Natural killer cell (primary cell): ENCODE measurements around the gene NAV2. TPM values are rescaled to one million over a fixed set of nuclear protein-coding genes. Genes with fewer than 3 reads are reported as not detected.

ENCODE experiments used
- ATAC-seq, 3 donors: fragments of 150-1000 bp in 2 of 3; fragments of 200-7000 bp in 1 of 3; cut with Tn5 transposase; 1 replicate in 1 of 3; 2 replicates in 2 of 3; pipeline ENCODE4 v1.10.0; 2021; ENCODE audit warnings: mild to moderate bottlenecking in 2 of 3, moderate library complexity in 2 of 3
- DNase-seq, 2 donors: peaks; one replicate each; pipeline versions ENCODE4 v3.0.0 to v3.0.0-alpha.2; 2013 to 2021; ENCODE audit warnings: mixed read lengths in 1 of 2
- H3K27ac ChIP-seq: one replicate; pipeline ENCODE4 v1.5.1; 2013; ENCODE audit warnings: mild to moderate bottlenecking, low read length
- H3K27me3 ChIP-seq: one replicate; pipeline ENCODE4 v1.6.1; 2013; ENCODE audit warnings: low read length; ENCODE audit not compliant: control insufficient read depth, insufficient read depth
- H3K36me3 ChIP-seq: one replicate; pipeline ENCODE4 v1.6.1; 2013; ENCODE audit warnings: low read length; ENCODE audit not compliant: control insufficient read depth, insufficient read depth
- H3K4me1 ChIP-seq: one replicate; pipeline ENCODE4 v1.6.1; 2013; ENCODE audit warnings: low read length; ENCODE audit not compliant: control insufficient read depth, insufficient read depth
- H3K4me3 ChIP-seq: one replicate; pipeline ENCODE4 v1.5.1; 2013; ENCODE audit warnings: low read length
- H3K9me3 ChIP-seq: one replicate; pipeline ENCODE4 v1.6.1; 2013; ENCODE audit warnings: low read length; ENCODE audit not compliant: control insufficient read depth, insufficient read depth
- H3K27ac Mint-ChIP-seq, 2 donors: one replicate each; pipeline ENCODE4 v1.8.0; 2022; ENCODE audit warnings: mild to moderate bottlenecking in 2 of 2, mixed read lengths in 2 of 2, moderate library complexity in 1 of 2
- H3K27me3 Mint-ChIP-seq, 2 donors: one replicate each; pipeline ENCODE4 v1.8.0; 2022; ENCODE audit warnings: low read depth in 2 of 2, mixed read lengths in 2 of 2
- H3K36me3 Mint-ChIP-seq: one replicate; pipeline ENCODE4 v1.8.0; 2022; ENCODE audit warnings: mixed read lengths
- H3K4me1 Mint-ChIP-seq, 2 donors: one replicate each; pipeline ENCODE4 v1.8.0; 2022; ENCODE audit warnings: mixed read lengths in 2 of 2
- H3K4me3 Mint-ChIP-seq: one replicate; pipeline ENCODE4 v1.8.0; 2022; ENCODE audit warnings: mild to moderate bottlenecking, moderate library complexity, mixed read lengths
- H3K9me3 Mint-ChIP-seq, 2 donors: one replicate each; pipeline ENCODE4 v1.8.0; 2022; ENCODE audit warnings: mixed read lengths in 2 of 2
- WGBS: methylation state at CpG from one replicate; pipeline ENCODE4 v1.1.7; 2013; ENCODE audit warnings: missing lambda C conversion rate; ENCODE audit not compliant: insufficient coverage; 5-methylcytosine and 5-hydroxymethylcytosine counted together
- intact Hi-C: fragments of 100-400 bp; cut with micrococcal nuclease; formaldehyde crosslinking; loops from one replicate; pipeline ENCODE4 v1.14.2; 2022
- total RNA-seq, 4 donors: library from RNA; stranded (reverse); fragments of 120-200 nt in 1 of 4; gene quantifications; one replicate each; pipeline versions ENCODE4 v1.2.3 to v1.2.4, GENCODE V29; 2013 to 2022
- TF ChIP-seq, protein P1 (sequence below): fragments of 200-600 bp; IDR thresholded peaks from one replicate; pipeline ENCODE4 v1.8.0; 2022; ENCODE audit warnings: antibody characterized with exemption

Gene NAV2
- total RNA-seq, 3 donors from 2014 or later (not counting 1 experiment from before 2014, with no cell fraction given) = 0.14 to 1.6 (median 0.43) TPM

GRCh38 chr11:20017320-20017719, 304.7 kb downstream of the NAV2 start:
- TF ChIP-seq, protein P1, sequence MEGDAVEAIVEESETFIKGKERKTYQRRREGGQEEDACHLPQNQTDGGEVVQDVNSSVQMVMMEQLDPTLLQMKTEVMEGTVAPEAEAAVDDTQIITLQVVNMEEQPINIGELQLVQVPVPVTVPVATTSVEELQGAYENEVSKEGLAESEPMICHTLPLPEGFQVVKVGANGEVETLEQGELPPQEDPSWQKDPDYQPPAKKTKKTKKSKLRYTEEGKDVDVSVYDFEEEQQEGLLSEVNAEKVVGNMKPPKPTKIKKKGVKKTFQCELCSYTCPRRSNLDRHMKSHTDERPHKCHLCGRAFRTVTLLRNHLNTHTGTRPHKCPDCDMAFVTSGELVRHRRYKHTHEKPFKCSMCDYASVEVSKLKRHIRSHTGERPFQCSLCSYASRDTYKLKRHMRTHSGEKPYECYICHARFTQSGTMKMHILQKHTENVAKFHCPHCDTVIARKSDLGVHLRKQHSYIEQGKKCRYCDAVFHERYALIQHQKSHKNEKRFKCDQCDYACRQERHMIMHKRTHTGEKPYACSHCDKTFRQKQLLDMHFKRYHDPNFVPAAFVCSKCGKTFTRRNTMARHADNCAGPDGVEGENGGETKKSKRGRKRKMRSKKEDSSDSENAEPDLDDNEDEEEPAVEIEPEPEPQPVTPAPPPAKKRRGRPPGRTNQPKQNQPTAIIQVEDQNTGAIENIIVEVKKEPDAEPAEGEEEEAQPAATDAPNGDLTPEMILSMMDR = no peak
- no peak for DNase-seq
- H3K4me1 Mint-ChIP-seq = peaks cover 8 to 9% of the 10 kb centered on the region in 2 donors
- no peaks in the 10 kb centered on the region for H3K9me3 Mint-ChIP-seq
- intact Hi-C loops = no loop called here
- H3K27ac ChIP-seq = no peak overlapping the region
- 79% methylated on average over 4 of the region's 4 CpGs for WGBS
- no peak overlapping the region for H3K4me3 Mint-ChIP-seq
- peaks cover 10 to 21% of the 10 kb centered on the region in 2 donors for H3K27me3 Mint-ChIP-seq
- H3K9me3 ChIP-seq = no peaks in the 10 kb centered on the region
- peaks cover 5% of the 10 kb centered on the region for H3K4me1 ChIP-seq
- H3K27ac Mint-ChIP-seq = no peak overlapping the region
- H3K36me3 Mint-ChIP-seq = no peaks in the 10 kb centered on the region
- no peaks in the 10 kb centered on the region for H3K36me3 ChIP-seq
- H3K27me3 ChIP-seq = no peaks in the 10 kb centered on the region
- no peak overlapping the region for H3K4me3 ChIP-seq
- no peak for ATAC-seq

- no peaks in the 10 kb centered on the region for H3K9me3 Mint-ChIP-seq
- H3K4me1 Mint-ChIP-seq = no peaks in the 10 kb centered on the region
- intact Hi-C loops = no loop called here
- DNase-seq (no peak), ATAC-seq (no peak)
- H3K36me3 Mint-ChIP-seq = no peaks in the 10 kb centered on the region
- WGBS = 90% methylated on average over 3 of the region's 3 CpGs
- no peak overlapping the region for H3K4me3 ChIP-seq
- H3K9me3 ChIP-seq = no peaks in the 10 kb centered on the region
- no peaks in the 10 kb centered on the region for H3K4me1 ChIP-seq
- no peaks in the 10 kb centered on the region for H3K27me3 ChIP-seq
- TF ChIP-seq, protein P1 = no peak
- H3K36me3 ChIP-seq = no peaks in the 10 kb centered on the region
- peaks cover 6 to 7% of the 10 kb centered on the region in 2 donors for H3K27me3 Mint-ChIP-seq
- H3K4me3 Mint-ChIP-seq = no peak overlapping the region
- H3K27ac Mint-ChIP-seq = no peak overlapping the region
- no peak overlapping the region for H3K27ac ChIP-seq
These were observed 307.6 kb downstream of the NAV2 start for GRCh38 chr11:20020198-20020597.

GRCh38 chr11:20020716-20021115, 308.1 kb downstream of the NAV2 start:
- H3K4me1 Mint-ChIP-seq = no peaks in the 10 kb centered on the region
- Histone ChIP-seq H3K4me1 (no peaks in the 10 kb centered on the region), H3K27ac (no peak overlapping the region), H3K4me3 (no peak overlapping the region), H3K36me3 (no peaks in the 10 kb centered on the region), H3K27me3 (no peaks in the 10 kb centered on the region), H3K9me3 (no peaks in the 10 kb centered on the region)
- no peak overlapping the region for H3K27ac Mint-ChIP-seq
- DNase-seq (no peak), ATAC-seq (no peak)
- TF ChIP-seq, protein P1 = no peak
- H3K36me3 Mint-ChIP-seq = no peaks in the 10 kb centered on the region
- peaks cover 2 to 6% of the 10 kb centered on the region in 2 donors for H3K27me3 Mint-ChIP-seq
- intact Hi-C loops = no loop called here
- H3K9me3 Mint-ChIP-seq = no peaks in the 10 kb centered on the region
- H3K4me3 Mint-ChIP-seq = no peak overlapping the region
- 90% methylated on average over 4 of the region's 4 CpGs for WGBS

- ATAC-seq (no peak), DNase-seq (no peak)
- no peak overlapping the region for H3K4me3 Mint-ChIP-seq
- H3K4me1 ChIP-seq = no peaks in the 10 kb centered on the region
- H3K27ac Mint-ChIP-seq = no peak overlapping the region
- H3K9me3 Mint-ChIP-seq = no peaks in the 10 kb centered on the region
- no peaks in the 10 kb centered on the region for H3K27me3 ChIP-seq
- no peak overlapping the region for H3K4me3 ChIP-seq
- H3K27me3 Mint-ChIP-seq = peaks cover 0 to 6% of the 10 kb centered on the region in 2 donors
- TF ChIP-seq, protein P1 = no peak
- H3K36me3 ChIP-seq = no peaks in the 10 kb centered on the region
- intact Hi-C loops = no loop called here
- 100% methylated on average over 2 of the region's 4 CpGs for WGBS
- H3K4me1 Mint-ChIP-seq = no peaks in the 10 kb centered on the region
- no peak overlapping the region for H3K27ac ChIP-seq
- no peaks in the 10 kb centered on the region for H3K9me3 ChIP-seq
- H3K36me3 Mint-ChIP-seq = no peaks in the 10 kb centered on the region
These were observed 308.6 kb downstream of the NAV2 start for GRCh38 chr11:20021212-20021611.
